ENCODE measurements around the gene CD55. TPM values are rescaled to one million over a fixed set of nuclear protein-coding genes. Genes with fewer than 3 reads are reported as not detected.
"Not testable (repeated sequence)": the region's sequence is repeated elsewhere in the genome, so short reads cannot be mapped to it uniquely, and the experiment has no call there.

The CD55 gene
- total and polyA plus RNA-seq, 9 donors: 12.3 to 28.9 (median 18.1) TPM

- no peaks in the 10 kb centered on the region for H3K4me1 ChIP-seq (ENCODE audit: control insufficient read depth, insufficient read depth, low read length)
- 96% methylated on average over 3 of the region's 3 CpGs for WGBS (ENCODE audit: insufficient coverage)
- no peaks in the 10 kb centered on the region for H3K9me3 ChIP-seq (replicated peaks; ENCODE audit: control insufficient read depth, low read depth, low read length)
- no peaks in the 10 kb centered on the region for H3K27me3 ChIP-seq (ENCODE audit: control insufficient read depth, insufficient read depth, low read length)
- no peaks in the 10 kb centered on the region for H3K36me3 ChIP-seq (ENCODE audit: control insufficient read depth, insufficient read depth, low read length)
- DNase-seq: no peak
- no peak overlapping the region for H3K27ac ChIP-seq (ENCODE audit: low read length)
- H3K4me3 ChIP-seq (ENCODE audit: low read length): no peak overlapping the region
Measured at GRCh38 chr1:207315435-207315834, 6.0 kb upstream of the CD55 start.

GRCh38 chr1:207316141-207316540, 5.3 kb upstream of the CD55 start:
- Histone ChIP-seq H3K4me3 (ENCODE audit: low read length) (no peak overlapping the region), H3K27me3 (ENCODE audit: control insufficient read depth, insufficient read depth, low read length) (no peaks in the 10 kb centered on the region), H3K4me1 (ENCODE audit: control insufficient read depth, insufficient read depth, low read length) (peaks cover 5% of the 10 kb centered on the region), H3K36me3 (ENCODE audit: control insufficient read depth, insufficient read depth, low read length) (no peaks in the 10 kb centered on the region), H3K27ac (ENCODE audit: low read length) (no peak overlapping the region), H3K9me3 (replicated peaks; ENCODE audit: control insufficient read depth, low read depth, low read length) (no peaks in the 10 kb centered on the region)
- DNase-seq: no peak

DNA sequence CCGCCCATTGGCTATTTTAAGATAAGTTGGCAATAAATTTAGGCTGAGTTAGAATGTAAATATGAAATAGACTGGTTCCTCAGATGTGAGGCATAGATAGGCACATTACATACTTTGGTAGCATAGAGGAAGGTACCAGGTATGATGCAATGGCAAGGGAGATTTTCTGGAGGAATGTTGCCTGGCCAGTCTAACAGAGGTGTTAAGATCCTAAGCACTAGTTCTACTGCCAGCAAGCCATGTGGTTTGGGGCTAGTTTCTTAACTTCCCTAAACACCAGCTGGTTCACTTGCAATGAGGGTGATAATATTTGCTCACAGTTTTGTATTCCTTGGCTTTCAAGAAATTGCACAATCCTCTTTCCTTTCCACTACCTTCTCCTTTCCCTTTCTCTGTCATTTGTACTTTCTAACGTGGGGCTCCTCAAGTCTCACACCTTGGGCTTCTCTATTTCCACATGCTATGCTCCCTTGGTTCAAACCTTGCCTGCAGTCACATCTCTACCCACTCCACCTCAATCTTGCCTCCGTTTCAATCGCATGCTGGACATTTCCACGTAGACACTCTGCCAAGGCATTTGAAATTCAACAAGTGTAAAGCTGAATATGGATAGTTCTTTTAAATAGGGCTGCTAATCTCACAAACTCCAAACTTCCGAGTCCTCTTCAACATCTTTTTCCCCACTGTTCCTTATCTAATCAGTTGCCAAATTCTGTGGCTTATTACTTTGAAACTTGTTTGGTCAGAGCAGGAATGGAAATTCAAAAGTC, 4.7 kb upstream of the CD55 start:
- peaks cover 5% of the 10 kb centered on the region for H3K4me1 ChIP-seq (ENCODE audit: control insufficient read depth, insufficient read depth, low read length)
- no peaks in the 10 kb centered on the region for H3K9me3 ChIP-seq (replicated peaks; ENCODE audit: control insufficient read depth, low read depth, low read length)
- WGBS (ENCODE audit: insufficient coverage): 11% methylated on average over 1 of the region's 6 CpGs
- no peak for DNase-seq
- H3K27me3 ChIP-seq (ENCODE audit: control insufficient read depth, insufficient read depth, low read length): no peaks in the 10 kb centered on the region
- no peaks in the 10 kb centered on the region for H3K36me3 ChIP-seq (ENCODE audit: control insufficient read depth, insufficient read depth, low read length)
- H3K4me3 ChIP-seq (ENCODE audit: low read length): no peak overlapping the region
- H3K27ac ChIP-seq (ENCODE audit: low read length): no peak overlapping the region

- no peaks in the 10 kb centered on the region for H3K36me3 ChIP-seq (ENCODE audit: control insufficient read depth, insufficient read depth, low read length)
- no peak overlapping the region for H3K4me3 ChIP-seq (ENCODE audit: low read length)
- peaks cover 8% of the 10 kb centered on the region for H3K4me1 ChIP-seq (ENCODE audit: control insufficient read depth, insufficient read depth, low read length)
- no peak for DNase-seq
- 94% methylated on average over 2 of the region's 3 CpGs for WGBS (ENCODE audit: insufficient coverage)
- no peaks in the 10 kb centered on the region for H3K27me3 ChIP-seq (ENCODE audit: control insufficient read depth, insufficient read depth, low read length)
- no peak overlapping the region for H3K27ac ChIP-seq (ENCODE audit: low read length)
- H3K9me3 ChIP-seq (replicated peaks; ENCODE audit: control insufficient read depth, low read depth, low read length): no peaks in the 10 kb centered on the region
Measured at GRCh38 chr1:207317561-207317960, 3.9 kb upstream of the CD55 start.

DNA sequence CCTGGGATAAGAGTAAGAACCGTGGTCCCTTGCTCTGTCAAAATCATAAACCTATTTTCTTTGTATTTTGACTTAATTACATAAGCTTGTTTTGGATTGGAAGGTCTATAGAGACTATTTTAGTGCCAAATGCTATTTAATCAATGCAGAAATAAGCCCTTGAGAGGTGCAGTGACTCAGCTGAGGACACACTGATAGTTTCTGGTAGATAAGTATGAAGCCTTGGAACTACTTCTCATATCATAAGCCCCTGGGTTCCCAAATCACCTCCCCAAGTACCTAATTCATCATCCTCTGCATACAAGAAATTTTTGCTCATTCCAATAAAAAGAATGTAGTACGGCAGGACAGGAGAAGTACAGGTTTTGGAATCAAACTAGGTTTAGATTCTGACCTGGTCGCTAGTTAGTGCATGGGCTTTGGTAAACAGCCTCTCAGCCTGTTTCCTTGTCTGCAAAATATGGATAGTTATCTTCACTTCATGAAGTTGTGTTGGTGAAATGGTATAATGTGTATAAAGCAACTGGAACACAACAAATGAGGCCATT, 3.3 kb upstream of the CD55 start:
- Histone ChIP-seq H3K9me3 (replicated peaks; ENCODE audit: control insufficient read depth, low read depth, low read length) (no peaks in the 10 kb centered on the region), H3K27me3 (ENCODE audit: control insufficient read depth, insufficient read depth, low read length) (no peaks in the 10 kb centered on the region), H3K36me3 (ENCODE audit: control insufficient read depth, insufficient read depth, low read length) (no peaks in the 10 kb centered on the region), H3K27ac (ENCODE audit: low read length) (no peak overlapping the region), H3K4me3 (ENCODE audit: low read length) (no peak overlapping the region), H3K4me1 (ENCODE audit: control insufficient read depth, insufficient read depth, low read length) (peaks cover 8% of the 10 kb centered on the region)
- 60% methylated on average over 1 of the region's 3 CpGs for WGBS (ENCODE audit: insufficient coverage)
- no peak for DNase-seq

DNA sequence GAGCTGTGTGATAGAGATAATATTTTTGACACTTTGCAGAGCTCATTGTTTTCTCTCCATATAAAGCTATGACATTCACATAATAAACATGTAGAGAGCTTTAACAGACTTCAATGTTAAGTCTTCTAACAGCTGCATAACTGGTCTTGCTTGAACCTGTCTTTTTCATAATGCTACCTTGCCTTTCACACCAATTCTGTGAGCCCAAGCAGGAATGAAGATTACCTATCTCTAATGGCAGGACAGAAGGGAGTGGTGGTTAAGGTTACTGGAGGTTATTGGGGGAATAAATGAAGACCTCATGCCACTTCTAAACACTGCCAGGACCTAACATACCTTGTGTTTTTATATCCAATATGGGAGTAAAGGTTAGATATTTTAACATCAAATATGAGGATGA, 2.3 kb upstream of the CD55 start:
- no peaks in the 10 kb centered on the region for H3K27me3 ChIP-seq (ENCODE audit: control insufficient read depth, insufficient read depth, low read length)
- peaks cover 8% of the 10 kb centered on the region for H3K4me1 ChIP-seq (ENCODE audit: control insufficient read depth, insufficient read depth, low read length)
- no peak overlapping the region for H3K4me3 ChIP-seq (ENCODE audit: low read length)
- DNase-seq: no peak
- H3K36me3 ChIP-seq (ENCODE audit: control insufficient read depth, insufficient read depth, low read length): no peaks in the 10 kb centered on the region
- H3K9me3 ChIP-seq (replicated peaks; ENCODE audit: control insufficient read depth, low read depth, low read length): no peaks in the 10 kb centered on the region
- H3K27ac ChIP-seq (ENCODE audit: low read length): no peak overlapping the region

DNA sequence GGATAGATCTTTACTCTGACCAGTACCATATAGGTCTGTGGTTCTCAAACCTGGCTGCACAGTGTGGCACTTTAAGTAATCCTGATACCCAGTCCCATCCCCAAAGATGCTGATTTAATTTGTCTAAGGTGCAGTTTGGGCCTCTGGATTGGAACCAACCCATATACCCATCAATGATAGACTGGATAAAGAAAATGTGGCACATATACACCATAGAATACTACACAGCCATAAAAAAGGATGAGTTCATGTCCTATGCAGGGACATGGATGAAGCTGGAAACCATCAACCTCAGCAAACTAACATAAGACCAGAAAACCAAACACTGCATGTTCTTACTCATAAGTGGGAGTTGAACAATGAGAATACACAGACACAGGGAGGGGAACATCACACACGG, 1.4 kb upstream of the CD55 start:
- not testable (repeated sequence) for H3K9me3 ChIP-seq (replicated peaks; ENCODE audit: control insufficient read depth, low read depth, low read length); DNase-seq; H3K36me3 ChIP-seq (ENCODE audit: control insufficient read depth, insufficient read depth, low read length); H3K27me3 ChIP-seq (ENCODE audit: control insufficient read depth, insufficient read depth, low read length); H3K4me1 ChIP-seq (ENCODE audit: control insufficient read depth, insufficient read depth, low read length); H3K27ac ChIP-seq (ENCODE audit: low read length); H3K4me3 ChIP-seq (ENCODE audit: low read length)
- whole genome bisulfite sequencing (ENCODE audit: insufficient coverage): no CpG with 5 or more reads among the region's 1 CpG

DNA sequence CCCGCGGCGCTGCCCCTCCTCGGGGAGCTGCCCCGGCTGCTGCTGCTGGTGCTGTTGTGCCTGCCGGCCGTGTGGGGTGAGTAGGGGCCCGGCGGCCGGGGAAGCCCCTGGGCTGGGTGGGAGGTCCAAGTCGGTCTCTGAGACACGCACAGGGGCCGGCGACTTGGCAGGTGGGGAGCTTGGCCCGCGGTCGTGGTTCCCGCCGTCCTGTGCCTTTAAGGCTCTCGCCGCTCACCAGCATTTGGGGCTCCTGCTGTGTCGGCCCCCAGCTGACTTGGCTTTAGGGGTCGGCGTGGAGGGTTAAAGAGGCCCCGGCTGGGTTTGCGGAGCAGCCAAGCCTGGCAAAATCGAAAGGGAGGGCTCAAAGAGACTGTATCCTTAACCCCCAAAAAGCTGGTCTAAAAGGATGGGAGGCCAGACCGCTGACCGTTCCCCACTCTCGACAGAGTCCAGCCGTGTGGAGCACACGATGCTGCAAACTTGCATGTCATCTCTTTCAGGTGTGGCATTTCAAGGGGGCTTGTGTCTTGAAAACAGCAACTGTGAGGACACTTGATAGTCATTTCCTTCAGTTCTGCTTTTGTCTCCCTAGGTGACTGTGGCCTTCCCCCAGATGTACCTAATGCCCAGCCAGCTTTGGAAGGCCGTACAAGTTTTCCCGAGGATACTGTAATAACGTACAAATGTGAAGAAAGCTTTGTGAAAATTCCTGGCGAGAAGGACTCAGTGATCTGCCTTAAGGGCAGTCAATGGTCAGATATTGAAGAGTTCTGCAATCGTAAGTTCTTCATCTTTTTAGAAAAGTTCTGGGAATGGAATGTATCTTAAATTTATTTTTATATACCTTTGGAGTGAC, 540 bp downstream of the CD55 start:
- Histone ChIP-seq H3K9me3 (replicated peaks; ENCODE audit: control insufficient read depth, low read depth, low read length) (no peaks in the 10 kb centered on the region), H3K36me3 (ENCODE audit: control insufficient read depth, insufficient read depth, low read length) (no peaks in the 10 kb centered on the region), H3K4me1 (ENCODE audit: control insufficient read depth, insufficient read depth, low read length) (peaks cover 8% of the 10 kb centered on the region), H3K4me3 (ENCODE audit: low read length) (peak overlapping the region; percentile 78), H3K27ac (ENCODE audit: low read length) (peak overlapping the region; percentile 94), H3K27me3 (ENCODE audit: control insufficient read depth, insufficient read depth, low read length) (no peaks in the 10 kb centered on the region)
- DNase-seq: no peak
- WGBS (ENCODE audit: insufficient coverage): 2% methylated on average over 34 of the region's 37 CpGs

DNA sequence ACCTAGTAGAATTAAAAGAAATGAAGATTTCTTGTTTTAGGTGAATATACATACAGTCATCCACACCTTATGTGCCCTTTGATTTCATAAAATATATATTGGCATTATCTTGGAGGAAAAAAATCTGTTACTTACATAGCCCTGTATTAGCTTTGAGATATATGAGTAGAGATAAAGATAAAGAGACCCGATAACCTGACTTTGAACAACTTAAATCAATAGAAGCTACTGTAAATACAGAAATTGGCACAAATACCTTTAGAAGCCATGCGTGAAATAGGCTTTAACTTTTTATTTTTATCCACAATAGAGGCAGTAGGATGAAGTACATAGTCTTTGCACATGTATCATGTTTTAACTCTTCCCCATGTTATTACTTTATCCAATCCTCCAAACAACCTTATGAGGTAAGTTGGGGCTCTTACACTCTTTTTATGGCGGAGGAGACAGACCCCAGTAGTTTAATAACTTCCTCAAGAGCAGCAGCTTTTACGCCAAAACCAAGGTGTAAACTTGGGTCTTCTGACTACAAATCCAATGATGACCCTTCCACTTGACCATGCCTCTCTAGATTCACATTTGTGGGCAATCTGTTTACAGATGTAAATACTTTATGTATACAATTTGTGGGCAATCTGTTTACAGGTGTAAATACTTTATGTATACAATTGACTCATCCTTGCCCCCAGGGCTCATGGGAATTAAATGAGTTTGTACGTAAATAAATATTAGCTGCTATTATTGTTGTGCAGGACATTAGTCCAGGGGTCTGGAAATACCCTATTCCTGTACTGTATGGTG, 2.1 kb downstream of the CD55 start:
- Histone ChIP-seq H3K9me3 (replicated peaks; ENCODE audit: control insufficient read depth, low read depth, low read length) (no peaks in the 10 kb centered on the region), H3K4me3 (ENCODE audit: low read length) (no peak overlapping the region), H3K27me3 (ENCODE audit: control insufficient read depth, insufficient read depth, low read length) (no peaks in the 10 kb centered on the region), H3K27ac (ENCODE audit: low read length) (no peak overlapping the region), H3K4me1 (ENCODE audit: control insufficient read depth, insufficient read depth, low read length) (peaks cover 8% of the 10 kb centered on the region), H3K36me3 (ENCODE audit: control insufficient read depth, insufficient read depth, low read length) (peaks cover under 1% of the 10 kb centered on the region)
- 100% methylated on average over 2 of the region's 5 CpGs for WGBS (ENCODE audit: insufficient coverage)
- no peak for DNase-seq

DNA sequence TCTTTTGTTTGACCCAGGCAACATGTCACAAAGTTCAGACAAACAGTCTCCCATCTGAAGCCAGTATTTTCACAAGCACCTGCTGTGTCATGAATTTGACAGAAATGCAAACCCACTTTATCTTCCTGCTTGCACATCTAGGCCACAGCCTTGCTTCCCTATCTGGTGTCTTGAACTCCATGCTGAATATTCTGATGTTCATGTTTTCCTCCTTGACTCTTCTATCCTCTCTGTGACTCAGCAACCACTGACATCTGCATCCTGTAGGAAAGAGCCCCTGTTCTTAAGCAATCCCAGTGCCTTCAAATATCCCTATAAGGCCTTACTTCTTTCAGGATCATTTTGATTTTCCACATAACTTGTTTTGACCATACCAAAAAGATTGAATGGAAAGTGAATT, 6.5 kb downstream of the CD55 start:
- Histone ChIP-seq H3K27ac (ENCODE audit: low read length) (no peak overlapping the region), H3K9me3 (replicated peaks; ENCODE audit: control insufficient read depth, low read depth, low read length) (no peaks in the 10 kb centered on the region), H3K4me3 (ENCODE audit: low read length) (no peak overlapping the region), H3K27me3 (ENCODE audit: control insufficient read depth, insufficient read depth, low read length) (no peaks in the 10 kb centered on the region), H3K4me1 (ENCODE audit: control insufficient read depth, insufficient read depth, low read length) (no peaks in the 10 kb centered on the region), H3K36me3 (ENCODE audit: control insufficient read depth, insufficient read depth, low read length) (peaks cover 13% of the 10 kb centered on the region)
- no peak for DNase-seq

Measured in muscle of leg (tissue), 11 donors.